Measurements from ENCODE around the gene BRINP3.

DNA sequence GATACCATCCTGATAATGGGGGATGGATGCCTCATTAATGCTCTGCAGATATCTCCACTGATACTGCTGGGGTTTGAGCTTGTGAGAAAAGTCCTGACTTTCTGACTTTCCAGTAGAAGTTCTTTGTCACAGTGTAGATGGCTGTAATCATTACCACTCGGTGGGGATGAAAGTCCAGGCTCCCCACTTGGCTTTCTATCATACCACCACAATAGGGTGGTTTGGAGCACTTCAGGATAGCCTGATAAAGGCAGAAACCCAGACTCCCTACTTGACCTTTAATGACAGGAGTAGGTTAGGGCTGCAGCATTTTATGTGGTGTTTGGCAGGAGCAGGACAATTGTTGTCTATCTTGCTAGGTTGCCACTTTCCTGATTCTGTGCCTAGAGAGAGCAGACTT, 294.1 kb downstream of the BRINP3 start:
- TF ChIP-seq POLR2A (IDR thresholded peaks at IDR 0.05; ENCODE audit: low read length) (no peak), GATA1 (IDR thresholded peaks at IDR 0.05; ENCODE audit: low read depth, low read length) (no peak)

Measured in erythroblast (primary cell).